A375 (cell line): Measurements from ENCODE around the gene UBA5. TPM values are rescaled to one million over a fixed set of nuclear protein-coding genes. Genes with fewer than 3 reads are reported as not detected.

ENCODE experiments used
- total RNA-seq: library from RNA; depleted of rRNA; stranded (reverse); fragments of >200 nt; shearing (Covaris generic); gene quantifications from 2 replicates; pipeline ENCODE4 v1.2.3, GENCODE V29; 2014; rRNA removed

UBA5 gene
- 110 and 142 TPM in 2 replicates for total RNA-seq

GRCh38 chr3:132660052-132660810 is at the start of gene UBA5:
Gene UBA5, plus strand, starts transcription at chr3:132660329. Its CDS starts 209 bp downstream, at chr3:132660538.

GRCh38 chr3:132659365-132660051 is 621 bp upstream of the UBA5 start, which contains the start of gene ACAD11:
Gene ACAD11, minus strand, starts transcription at chr3:132659809. Its CDS starts 58 bp downstream, at chr3:132659751.

GRCh38 chr3:132722165-132723023 is 62.3 kb downstream of the UBA5 start, which contains the start of gene NPHP3:
Gene NPHP3, minus strand, starts transcription at chr3:132722409. Its CDS starts 54 bp downstream, at chr3:132722355.

Other genes with a start within 250 kb of the UBA5 start
- gene DNAJC13, start 242.8 kb upstream of the UBA5 start, total RNA-seq: 24.0 and 28.0 TPM in 2 replicates
- gene ACKR4, start 63.1 kb upstream of the UBA5 start, total RNA-seq: 0.13 TPM in 1 of 2 replicates, not detected in the other
- 14.4 and 16.3 TPM in 2 replicates for gene ACAD11, start 520 bp upstream of the UBA5 start, total RNA-seq
- 18.7 and 31.2 TPM in 2 replicates for gene NPHP3, start 62.1 kb downstream of the UBA5 start, total RNA-seq